CD14-positive monocyte (primary cell): Measurements from ENCODE around the gene ACTG1. TPM values are rescaled to one million over a fixed set of nuclear protein-coding genes. Genes with fewer than 3 reads are reported as not detected.

Source experiments
- DNase-seq, 3 donors: peaks; one replicate each; pipeline ENCODE4 v3.0.0-alpha.2; 2011 to 2022
- H2AFZ ChIP-seq: 2 replicates; pipeline ENCODE4 v1.6.0; 2012; ENCODE audit warnings: mild to moderate bottlenecking, low read depth, low read length, inconsistent platforms; ENCODE audit not compliant: insufficient read depth, poor library complexity, severe bottlenecking
- H3K27ac ChIP-seq, 2 donors: 1 replicate in 1 of 2; 2 replicates in 1 of 2; pipeline ENCODE4 v1.5.1; 2012 to 2013; ENCODE audit warnings: low read length in 2 of 2, control low read depth in 1 of 2, inconsistent platforms in 1 of 2, low read depth in 1 of 2, mild to moderate bottlenecking in 1 of 2
- H3K27me3 ChIP-seq, 2 donors: one replicate each; pipeline versions ENCODE4 v1.6.0 to v1.6.1; 2011 to 2013; ENCODE audit warnings: low read length in 2 of 2; ENCODE audit not compliant: control insufficient read depth in 2 of 2, insufficient read depth in 2 of 2
- H3K36me3 ChIP-seq, 2 donors: replicated peaks in 1 of 2; 1 replicate in 1 of 2; 2 replicates in 1 of 2; pipeline versions ENCODE4 v1.5.1 to v1.6.1; 2012 to 2013; ENCODE audit warnings: low read length in 2 of 2, control low read depth in 1 of 2, inconsistent platforms in 1 of 2, mild to moderate bottlenecking in 1 of 2; ENCODE audit not compliant: insufficient read depth in 2 of 2, control insufficient read depth in 1 of 2
- H3K4me1 ChIP-seq, 2 donors: 1 replicate in 1 of 2; 2 replicates in 1 of 2; pipeline versions ENCODE4 v1.5.1 to v1.6.1; 2012 to 2013; ENCODE audit warnings: low read length in 2 of 2, control low read depth in 1 of 2, inconsistent platforms in 1 of 2, mild to moderate bottlenecking in 1 of 2, moderate library complexity in 1 of 2; ENCODE audit not compliant: insufficient read depth in 2 of 2, control insufficient read depth in 1 of 2
- H3K4me2 ChIP-seq: replicated peaks from 2 replicates; pipeline ENCODE3; 2012; ENCODE audit warnings: low read length, moderate library complexity, mild to moderate bottlenecking; ENCODE audit not compliant: poor library complexity, severe bottlenecking; ENCODE audit errors: extremely low read depth
- H3K4me3 ChIP-seq, 3 experiments: fragments of 200-600 bp in 1 of 3; sonication (generic) in 1 of 3; replicated peaks in 1 of 3; 1 replicate in 2 of 3; 2 replicates in 1 of 3; pipeline ENCODE4 v1.5.1; 2011 to 2013; ENCODE audit warnings: low read length in 3 of 3, mild to moderate bottlenecking in 3 of 3, control low read depth in 2 of 3, low read depth in 2 of 3, inconsistent platforms in 1 of 3, moderate library complexity in 1 of 3
- H3K79me2 ChIP-seq: 2 replicates; pipeline ENCODE4 v1.6.0; 2012; ENCODE audit warnings: mild to moderate bottlenecking, control low read depth, inconsistent platforms, low read length, moderate library complexity; ENCODE audit not compliant: insufficient read depth
- H3K9ac ChIP-seq: 2 replicates; pipeline ENCODE4 v1.6.0; 2017; ENCODE audit warnings: low read length, mild to moderate bottlenecking; ENCODE audit not compliant: insufficient read depth, poor library complexity, severe bottlenecking
- H3K9me3 ChIP-seq, 2 donors: replicated peaks in 1 of 2; 1 replicate in 1 of 2; 2 replicates in 1 of 2; pipeline versions ENCODE4 v1.5.1 to v1.6.1; 2012 to 2013; ENCODE audit warnings: low read length in 2 of 2, control low read depth in 1 of 2; ENCODE audit not compliant: control insufficient read depth in 1 of 2, insufficient read depth in 1 of 2
- H4K20me1 ChIP-seq: 2 replicates; pipeline ENCODE4 v1.6.0; 2012; ENCODE audit warnings: mild to moderate bottlenecking, low read length, control low read depth, moderate library complexity; ENCODE audit not compliant: insufficient read depth
- H3K27ac Mint-ChIP-seq, 7 donors: one replicate each; pipeline ENCODE4 v1.8.0; 2020; ENCODE audit warnings: mild to moderate bottlenecking in 7 of 7, mixed read lengths in 7 of 7, moderate library complexity in 6 of 7, inconsistent platforms in 2 of 7
- H3K27me3 Mint-ChIP-seq, 3 donors: one replicate each; pipeline ENCODE4 v1.8.0; 2021 to 2022; ENCODE audit warnings: low read depth in 3 of 3, mild to moderate bottlenecking in 3 of 3, mixed read lengths in 3 of 3, moderate library complexity in 3 of 3, inconsistent platforms in 1 of 3
- H3K36me3 Mint-ChIP-seq, 2 donors: one replicate each; pipeline ENCODE4 v1.8.0; 2020; ENCODE audit warnings: mixed read lengths in 2 of 2, inconsistent platforms in 1 of 2, mild to moderate bottlenecking in 1 of 2
- H3K4me1 Mint-ChIP-seq: one replicate; pipeline ENCODE4 v1.8.0; 2020; ENCODE audit warnings: mild to moderate bottlenecking, mixed read lengths
- H3K4me3 Mint-ChIP-seq, 2 donors: one replicate each; pipeline ENCODE4 v1.8.0; 2020; ENCODE audit warnings: mild to moderate bottlenecking in 2 of 2, mixed read lengths in 2 of 2, moderate library complexity in 1 of 2
- H3K9me3 Mint-ChIP-seq, 7 donors: one replicate each; pipeline ENCODE4 v1.8.0; 2020 to 2022; ENCODE audit warnings: mixed read lengths in 7 of 7, mild to moderate bottlenecking in 6 of 7, moderate library complexity in 6 of 7, inconsistent platforms in 2 of 7
- WGBS: methylation state at CpG from one replicate; pipeline ENCODE4 v1.1.5; 2013; ENCODE audit warnings: missing lambda C conversion rate; ENCODE audit not compliant: insufficient coverage; 5-methylcytosine and 5-hydroxymethylcytosine counted together
- intact Hi-C, 2 donors: fragments of 100-400 bp; cut with micrococcal nuclease; formaldehyde crosslinking; loops; one replicate each; pipeline versions ENCODE4 v1.15.0 to v1.15.1; 2023
- polyA plus RNA-seq, 3 donors: library from polyadenylated mRNA; depleted of rRNA in 1 of 3; unstranded in 2 of 3; stranded (reverse) in 1 of 3; fragments of 300-500 nt in 2 of 3; fragments of >200 nt in 1 of 3; fragmentation: Illumina TruSeq in 2 of 3; gene quantifications; 1 replicate in 2 of 3; 2 replicates in 1 of 3; pipeline ENCODE4 v1.2.3, GENCODE V29; 2012 to 2021
- TF ChIP-seq, protein P1 (sequence below): fragments of 200-600 bp; IDR thresholded peaks from one replicate; pipeline ENCODE4 v1.8.0; 2022; ENCODE audit warnings: antibody characterized with exemption, mild to moderate bottlenecking

Gene ACTG1
- polyA plus RNA-seq, 3 donors, result 1,133 to 3,195 (median 1,620) TPM

- no peak overlapping the region for H3K4me3 Mint-ChIP-seq
- Histone ChIP-seq H3K79me2 (peaks cover 73% of the 10 kb centered on the region), H3K9me3 (no peaks in the 10 kb centered on the region), H3K36me3 (peaks cover 27 to 35% of the 10 kb centered on the region in 2 donors), H3K27me3 (no peaks in the 10 kb centered on the region), H3K4me3 (no peak overlapping the region), H3K4me1 (peaks cover 56 to 81% of the 10 kb centered on the region in 2 donors), H3K27ac (peak overlapping the region in 1 of 2 donors; percentile 94), H2AFZ (no peak overlapping the region), H3K4me2 (no peak overlapping the region), H4K20me1 (peaks cover 42% of the 10 kb centered on the region), H3K9ac (no peak overlapping the region)
- H3K27me3 Mint-ChIP-seq, result peaks cover 0 to 1% (median 0%) of the 10 kb centered on the region in 3 donors
- H3K4me1 Mint-ChIP-seq, result peaks cover 67% of the 10 kb centered on the region
- intact Hi-C loops, result loop anchor here in 1 of 2 donors (5.0 kb wide), 1 partner anchor 46 kb away; no protein-coding TSS in a partner anchor
- 64% methylated on average over 3 of the region's 9 CpGs for WGBS
- H3K27ac Mint-ChIP-seq, result peak overlapping the region in 1 of 7 donors; percentile 66
- TF ChIP-seq, protein P1, sequence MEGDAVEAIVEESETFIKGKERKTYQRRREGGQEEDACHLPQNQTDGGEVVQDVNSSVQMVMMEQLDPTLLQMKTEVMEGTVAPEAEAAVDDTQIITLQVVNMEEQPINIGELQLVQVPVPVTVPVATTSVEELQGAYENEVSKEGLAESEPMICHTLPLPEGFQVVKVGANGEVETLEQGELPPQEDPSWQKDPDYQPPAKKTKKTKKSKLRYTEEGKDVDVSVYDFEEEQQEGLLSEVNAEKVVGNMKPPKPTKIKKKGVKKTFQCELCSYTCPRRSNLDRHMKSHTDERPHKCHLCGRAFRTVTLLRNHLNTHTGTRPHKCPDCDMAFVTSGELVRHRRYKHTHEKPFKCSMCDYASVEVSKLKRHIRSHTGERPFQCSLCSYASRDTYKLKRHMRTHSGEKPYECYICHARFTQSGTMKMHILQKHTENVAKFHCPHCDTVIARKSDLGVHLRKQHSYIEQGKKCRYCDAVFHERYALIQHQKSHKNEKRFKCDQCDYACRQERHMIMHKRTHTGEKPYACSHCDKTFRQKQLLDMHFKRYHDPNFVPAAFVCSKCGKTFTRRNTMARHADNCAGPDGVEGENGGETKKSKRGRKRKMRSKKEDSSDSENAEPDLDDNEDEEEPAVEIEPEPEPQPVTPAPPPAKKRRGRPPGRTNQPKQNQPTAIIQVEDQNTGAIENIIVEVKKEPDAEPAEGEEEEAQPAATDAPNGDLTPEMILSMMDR, result no peak
- H3K9me3 Mint-ChIP-seq, result no peaks in the 10 kb centered on the region
- H3K36me3 Mint-ChIP-seq, result peaks cover 27 to 43% of the 10 kb centered on the region in 2 donors
- peak in 1 of 3 donors; percentile 29 for DNase-seq
Measured at GRCh38 chr17:81556175-81556691, 43.6 kb upstream of the ACTG1 start.

DNA sequence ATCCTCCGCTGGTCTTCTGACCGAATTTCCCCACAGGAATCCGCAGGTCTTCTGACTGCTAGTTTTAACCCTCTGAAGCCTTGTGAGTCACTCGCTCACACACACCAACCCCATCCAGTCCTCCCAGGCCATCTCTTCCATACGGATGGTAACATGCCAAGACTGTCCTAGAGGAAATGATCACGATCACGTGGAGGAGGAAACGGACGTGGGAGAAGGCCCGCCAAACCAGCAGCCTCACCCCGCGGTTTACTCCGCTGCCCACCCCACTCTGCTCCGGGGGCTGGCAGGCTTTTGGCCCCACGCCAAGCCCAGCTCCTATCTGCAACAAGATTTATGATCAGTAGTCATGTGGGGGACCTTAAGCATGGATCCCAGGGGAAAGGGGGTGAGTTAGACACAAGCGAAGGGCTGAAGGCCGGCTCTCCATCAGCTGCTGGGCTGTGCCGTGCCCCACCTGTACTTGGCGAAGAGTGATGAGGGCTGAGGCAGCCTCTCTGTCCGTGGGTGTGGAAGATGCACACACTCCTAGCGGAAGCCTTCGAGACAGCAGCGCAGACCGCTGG lies 41.1 kb upstream of the ACTG1 start:
- Histone ChIP-seq H3K9ac (peak overlapping the region; percentile 81), H4K20me1 (peaks cover 49% of the 10 kb centered on the region), H3K9me3 (no peaks in the 10 kb centered on the region), H3K27me3 (no peaks in the 10 kb centered on the region), H3K36me3 (peaks cover 41 to 48% of the 10 kb centered on the region in 2 donors), H3K4me3 (peak overlapping the region; percentile 79 to 93 (median 92)), H3K79me2 (peaks cover 76% of the 10 kb centered on the region), H3K27ac (peak overlapping the region; percentile 71 to 83), H3K4me2 (peak overlapping the region; percentile 94), H2AFZ (peak overlapping the region; percentile 80), H3K4me1 (peaks cover 37 to 62% of the 10 kb centered on the region in 2 donors)
- Mint-ChIP-seq H3K36me3 (peaks cover 37 to 58% of the 10 kb centered on the region in 2 donors), H3K4me1 (peaks cover 52% of the 10 kb centered on the region), H3K9me3 (peaks cover 0 to 2% (median 0%) of the 10 kb centered on the region in 7 donors), H3K4me3 (peak overlapping the region; percentile 87 to 91), H3K27me3 (peaks cover 0 to 1% (median 0%) of the 10 kb centered on the region in 3 donors), H3K27ac (peak overlapping the region; percentile 86 to 94 (median 93))
- intact Hi-C loops, result loop anchor here (2.0 to 5.0 kb wide), 3 partner anchors 35 to 47 kb away; partner anchors contain the start of gene ACTG1 (in 1 of the 2)
- TF ChIP-seq, protein P1, result no peak
- WGBS, result 12% methylated on average over 20 of the region's 24 CpGs
- DNase-seq, result peak; percentile 46 to 87 (median 64)
